DMS114 treated with DMSO at 0.1 percent for 48 hours (cell line): ENCODE data around the gene RAB37.

Source experiments
- DNase-seq: peaks from one replicate; lab custom pipeline; 2025; ENCODE audit not compliant: unreplicated experiment; lab: John Stamatoyannopoulos, UW

The RAB37 gene

GRCh38 chr17:74744714-74745547 is 7.9 kb downstream of the RAB37 start:
- DNase-seq, result no peak

GRCh38 chr17:74745548-74746177 is 8.6 kb downstream of the RAB37 start:
- DNase-seq, result no peak

GRCh38 chr17:74746376-74746775 is 9.3 kb downstream of the RAB37 start:
- DNase-seq, result no peak

- DNase-seq, result no peak
Measured at GRCh38 chr17:74746922-74747321, 9.9 kb downstream of the RAB37 start.

- no peak for DNase-seq
Measured at GRCh38 chr17:74748279-74748528, 11.1 kb downstream of the RAB37 start.

GRCh38 chr17:74748529-74749278 is 11.6 kb downstream of the RAB37 start, which contains the start of gene NHERF1:
NHERF1 (plus strand) TSS chr17:74748628; CDS start chr17:74748847, 219 bp downstream.
- DNase-seq, result peak; percentile 80

- DNase-seq, result no peak
Measured at GRCh38 chr17:74749279-74750038, 12.4 kb downstream of the RAB37 start.

- no peak for DNase-seq
Measured at GRCh38 chr17:74750039-74750326, 12.9 kb downstream of the RAB37 start.

- DNase-seq, result no peak
Measured at GRCh38 chr17:74750327-74751069, 13.4 kb downstream of the RAB37 start.

- DNase-seq, result no peak
Measured at GRCh38 chr17:74752415-74752814, 15.4 kb downstream of the RAB37 start.

GRCh38 chr17:74752822-74753401 is 15.9 kb downstream of the RAB37 start:
- DNase-seq, result no peak

GRCh38 chr17:74754832-74755231 is 17.8 kb downstream of the RAB37 start:
- DNase-seq, result no peak

GRCh38 chr17:74755533-74755932 is 18.5 kb downstream of the RAB37 start:
- DNase-seq, result no peak

GRCh38 chr17:74756891-74757290 is 19.8 kb downstream of the RAB37 start:
- no peak for DNase-seq

- DNase-seq, result no peak
Measured at GRCh38 chr17:74757502-74757901, 20.4 kb downstream of the RAB37 start.

GRCh38 chr17:74757931-74758847 is 21.1 kb downstream of the RAB37 start:
- DNase-seq, result no peak

- no peak for DNase-seq
Measured at GRCh38 chr17:74758848-74759168, 21.8 kb downstream of the RAB37 start.

GRCh38 chr17:74759243-74759801 is 22.3 kb downstream of the RAB37 start:
- DNase-seq, result no peak

GRCh38 chr17:74759941-74760340 is 22.9 kb downstream of the RAB37 start:
- no peak for DNase-seq
